ENCODE results near the gene CCDC9B. TPM values are rescaled to one million over a fixed set of nuclear protein-coding genes. Genes with fewer than 3 reads are reported as not detected.
A peak's percentile ranks its signal among the peaks of the same experiment; 100 is the strongest.

The CCDC9B gene
- total and polyA plus RNA-seq, 2 experiments from 2014 or later, result 19.6 to 33.1 TPM

GRCh38 chr15:40333922-40334492 is 6.7 kb downstream of the CCDC9B start:
- H3F3A ChIP-seq (ENCODE audit: insufficient read depth), result peaks cover 31% of the 10 kb centered on the region
- peaks cover 30% of the 10 kb centered on the region for H3K4me1 ChIP-seq (ENCODE audit: insufficient read depth)
- H3K4me3 ChIP-seq, result no peak overlapping the region
- H3K9ac ChIP-seq, result no peak overlapping the region
- H4K20me1 ChIP-seq (ENCODE audit: insufficient read depth), result no peaks in the 10 kb centered on the region
- peaks cover 14% of the 10 kb centered on the region for H3K79me2 ChIP-seq (ENCODE audit: insufficient read depth)
- no peaks in the 10 kb centered on the region for H3K9me2 ChIP-seq (ENCODE audit: insufficient read depth)
- in situ Hi-C loops (cut with MboI), result no loop called here
- H3K36me3 ChIP-seq (ENCODE audit: low read depth), result peaks cover 7% of the 10 kb centered on the region; the same call in 1 of the 2 replicates
- H3K4me2 ChIP-seq (ENCODE audit: unreplicated experiment), result no peak overlapping the region
- 69 to 74% methylated on average over 12 of the region's 12 CpGs for WGBS, 2 experiments (ENCODE audit: low coverage in 1 of 2, low lambda C conversion rate in 2 of 2, missing lambda C conversion rate in 2 of 2)
- H3K27ac ChIP-seq, result no peak overlapping the region
- no peaks in the 10 kb centered on the region for H3K9me3 ChIP-seq (ENCODE audit: low read depth)
- DNase-seq, result no peak
- TF ChIP-seq EZH2 (IDR thresholded peaks at IDR 0.05; ENCODE audit: insufficient read depth, poor library complexity, severe bottlenecking) (no peak), EZH2phosphoT487 (IDR thresholded peaks at IDR 0.05; ENCODE audit: insufficient read depth, low read depth) (no peak)
- H2AFZ ChIP-seq, result no peak overlapping the region
- no peaks in the 10 kb centered on the region for H3K27me3 ChIP-seq (replicated peaks; ENCODE audit: insufficient read depth)

GRCh38 chr15:40332113-40332781 is 8.5 kb downstream of the CCDC9B start:
- H3K27me3 ChIP-seq (replicated peaks; ENCODE audit: insufficient read depth), result no peaks in the 10 kb centered on the region
- peaks cover 41% of the 10 kb centered on the region for H3F3A ChIP-seq (ENCODE audit: insufficient read depth)
- 0 out of 2 replicates have a peak, but pooled peaks cover 6% of the 10 kb centered on the region for H3K79me2 ChIP-seq (ENCODE audit: insufficient read depth)
- no peaks in the 10 kb centered on the region for H3K9me3 ChIP-seq (ENCODE audit: low read depth)
- H3K4me2 ChIP-seq (ENCODE audit: unreplicated experiment), result no peak overlapping the region
- H3K36me3 ChIP-seq (ENCODE audit: low read depth), result peaks cover 7% of the 10 kb centered on the region; the same call in 1 of the 2 replicates
- H3K4me1 ChIP-seq (ENCODE audit: insufficient read depth), result peaks cover 34% of the 10 kb centered on the region
- H3K9me2 ChIP-seq (ENCODE audit: insufficient read depth), result no peaks in the 10 kb centered on the region
- in situ Hi-C loops (cut with MboI), result no loop called here
- H2AFZ ChIP-seq, result no peak overlapping the region
- H3K27ac ChIP-seq, result no peak overlapping the region
- no peak overlapping the region for H3K9ac ChIP-seq
- no peak overlapping the region for H3K4me3 ChIP-seq
- TF ChIP-seq EZH2 (IDR thresholded peaks at IDR 0.05; ENCODE audit: insufficient read depth, poor library complexity, severe bottlenecking) (no peak), EZH2phosphoT487 (IDR thresholded peaks at IDR 0.05; ENCODE audit: insufficient read depth, low read depth) (no peak)
- DNase-seq, result no peak
- WGBS, 2 experiments (ENCODE audit: low coverage in 1 of 2, low lambda C conversion rate in 2 of 2, missing lambda C conversion rate in 2 of 2), result 58 to 64% methylated on average over 8 of the region's 8 CpGs
- no peaks in the 10 kb centered on the region for H4K20me1 ChIP-seq (ENCODE audit: insufficient read depth)

- 81 to 85% methylated on average over 7 of the region's 7 CpGs for WGBS, 2 experiments (ENCODE audit: low coverage in 1 of 2, low lambda C conversion rate in 2 of 2, missing lambda C conversion rate in 2 of 2)
- H3K27ac ChIP-seq, result no peak overlapping the region
- no peaks in the 10 kb centered on the region for H4K20me1 ChIP-seq (ENCODE audit: insufficient read depth)
- in situ Hi-C loops (cut with MboI), result no loop called here
- TF ChIP-seq EZH2phosphoT487 (IDR thresholded peaks at IDR 0.05; ENCODE audit: insufficient read depth, low read depth) (no peak), EZH2 (IDR thresholded peaks at IDR 0.05; ENCODE audit: insufficient read depth, poor library complexity, severe bottlenecking) (no peak)
- H3K4me3 ChIP-seq, result no peak overlapping the region
- H3K9ac ChIP-seq, result no peak overlapping the region
- H2AFZ ChIP-seq, result no peak overlapping the region
- no peak for DNase-seq
- H3F3A ChIP-seq (ENCODE audit: insufficient read depth), result peaks cover 41% of the 10 kb centered on the region
- H3K4me1 ChIP-seq (ENCODE audit: insufficient read depth), result peaks cover 38% of the 10 kb centered on the region
- no peaks in the 10 kb centered on the region for H3K9me2 ChIP-seq (ENCODE audit: insufficient read depth)
- H3K27me3 ChIP-seq (replicated peaks; ENCODE audit: insufficient read depth), result no peaks in the 10 kb centered on the region
- H3K79me2 ChIP-seq (ENCODE audit: insufficient read depth), result peaks cover 2% of the 10 kb centered on the region; the same call in 1 of the 2 replicates
- H3K36me3 ChIP-seq (ENCODE audit: low read depth), result peaks cover under 1% of the 10 kb centered on the region; the same call in 1 of the 2 replicates
- H3K9me3 ChIP-seq (ENCODE audit: low read depth), result no peaks in the 10 kb centered on the region
- no peak overlapping the region for H3K4me2 ChIP-seq (ENCODE audit: unreplicated experiment)
These were observed 9.1 kb downstream of the CCDC9B start for GRCh38 chr15:40331637-40332036.

- Histone ChIP-seq H3K4me3 (no peak overlapping the region), H3K4me1 (ENCODE audit: insufficient read depth) (peaks cover 41% of the 10 kb centered on the region), H3K36me3 (ENCODE audit: low read depth) (no peaks in the 10 kb centered on the region; the same call in 1 of the 2 replicates), H3K9ac (no peak overlapping the region), H4K20me1 (ENCODE audit: insufficient read depth) (no peaks in the 10 kb centered on the region), H3K27me3 (replicated peaks; ENCODE audit: insufficient read depth) (no peaks in the 10 kb centered on the region), H2AFZ (no peak overlapping the region), H3K4me2 (ENCODE audit: unreplicated experiment) (no peak overlapping the region), H3K79me2 (ENCODE audit: insufficient read depth) (peaks cover 8% of the 10 kb centered on the region), H3K9me3 (ENCODE audit: low read depth) (no peaks in the 10 kb centered on the region), H3K27ac (peak overlapping the region; percentile 50), H3K9me2 (ENCODE audit: insufficient read depth) (no peaks in the 10 kb centered on the region), H3F3A (ENCODE audit: insufficient read depth) (peaks cover 41% of the 10 kb centered on the region)
- in situ Hi-C loops (cut with MboI), result no loop called here
- DNase-seq, result no peak
- TF ChIP-seq EZH2 (IDR thresholded peaks at IDR 0.05; ENCODE audit: insufficient read depth, poor library complexity, severe bottlenecking) (no peak), EZH2phosphoT487 (IDR thresholded peaks at IDR 0.05; ENCODE audit: insufficient read depth, low read depth) (no peak)
- 91% methylated on average over 7 of the region's 7 CpGs for WGBS, 2 experiments (ENCODE audit: low coverage in 1 of 2, low lambda C conversion rate in 2 of 2, missing lambda C conversion rate in 2 of 2)
These were observed 9.7 kb downstream of the CCDC9B start for GRCh38 chr15:40331026-40331425.

All from GM23248 (cell line).